Skin epidermis (tissue), 12 donors: ENCODE results near the gene APRT.
A peak's percentile ranks its signal among the peaks of the same experiment; 100 is the strongest.

ENCODE experiments used
- H3K27ac ChIP-seq, 21 experiments: fragments of 200-600 bp; sonication (generic) in 11 of 21; one replicate each; pipeline ENCODE4 v1.5.0; 2020; ENCODE audit warnings: mild to moderate bottlenecking in 3 of 21, inconsistent platforms in 2 of 21, moderate library complexity in 2 of 21
- H3K4me3 ChIP-seq, 7 experiments: fragments of 200-600 bp; sonication (generic) in 2 of 7; one replicate each; pipeline ENCODE4 v1.5.0; 2020; ENCODE audit warnings: inconsistent platforms in 2 of 7, mild to moderate bottlenecking in 2 of 7, moderate library complexity in 1 of 7

The APRT gene

GRCh38 chr16:88811769-88812512 is at the start of gene APRT:
APRT (minus strand) TSS chr16:88811928; CDS start chr16:88811899, 29 bp downstream.
- Histone ChIP-seq H3K27ac (peak within 1 kb of the TSS; percentile 83 to 99 (median 95)), H3K4me3 (peak within 1 kb of the TSS; percentile 41 to 89 (median 77))

- H3K4me3 ChIP-seq: no peak overlapping the region
- no peak overlapping the region for H3K27ac ChIP-seq
Measured at GRCh38 chr16:88861359-88861758, 49.6 kb upstream of the APRT start.

- Histone ChIP-seq H3K27ac (no peak overlapping the region), H3K4me3 (no peak overlapping the region)
Measured at GRCh38 chr16:88859381-88860091, 47.8 kb upstream of the APRT start.

- Histone ChIP-seq H3K4me3 (peak overlapping the region; percentile 73 to 99 (median 93)), H3K27ac (peak overlapping the region in 19 of 21 experiments; percentile 37 to 94 (median 89))
Measured at GRCh38 chr16:88857728-88858339, 46.1 kb upstream of the APRT start.

- peak within 1 kb of the TSS; percentile 45 to 94 (median 89) for H3K27ac ChIP-seq
Measured at GRCh38 chr16:88856828-88857727, 45.4 kb upstream of the APRT start, which contains the start of the genes GALNS and TRAPPC2L. GALNS (minus strand) TSS chr16:88856947; CDS start chr16:88856877, 70 bp downstream. TRAPPC2L (plus strand) TSS chr16:88857127; CDS start chr16:88857151, 24 bp downstream.

GRCh38 chr16:88856122-88856827 is 44.5 kb upstream of the APRT start:
- H3K27ac ChIP-seq: peak overlapping the region; percentile 45 to 94 (median 88)

More at GRCh38 chr16:88856828-88857727, 45.4 kb upstream of the APRT start, which contains the start of the genes GALNS and TRAPPC2L:
- H3K4me3 ChIP-seq: peak within 1 kb of the TSS; percentile 73 to 99 (median 93)

GRCh38 chr16:88855736-88856121 is 44.0 kb upstream of the APRT start:
- peak overlapping the region in 16 of 21 experiments; percentile 66 to 94 (median 88) for H3K27ac ChIP-seq
- H3K4me3 ChIP-seq: peak overlapping the region; percentile 73 to 99 (median 93)

More at GRCh38 chr16:88856122-88856827, 44.5 kb upstream of the APRT start:
- H3K4me3 ChIP-seq: peak overlapping the region; percentile 73 to 99 (median 93)

GRCh38 chr16:88855176-88855575 is 43.4 kb upstream of the APRT start:
- Histone ChIP-seq H3K4me3 (no peak overlapping the region), H3K27ac (peak overlapping the region in 2 of 21 experiments; percentile 13 to 88)

GRCh38 chr16:88854306-88855111 is 42.8 kb upstream of the APRT start:
- Histone ChIP-seq H3K27ac (peak overlapping the region in 1 of 21 experiments; percentile 13), H3K4me3 (no peak overlapping the region)

- no peak overlapping the region for H3K4me3 ChIP-seq
- peak overlapping the region in 1 of 21 experiments; percentile 5 for H3K27ac ChIP-seq
Measured at GRCh38 chr16:88853325-88853941, 41.7 kb upstream of the APRT start.

- Histone ChIP-seq H3K27ac (no peak overlapping the region), H3K4me3 (no peak overlapping the region)
Measured at GRCh38 chr16:88851616-88852015, 39.9 kb upstream of the APRT start.

- no peak overlapping the region for H3K4me3 ChIP-seq
Measured at GRCh38 chr16:88850531-88851199, 38.9 kb upstream of the APRT start.

GRCh38 chr16:88848557-88848956 is 36.8 kb upstream of the APRT start:
- Histone ChIP-seq H3K27ac (no peak overlapping the region), H3K4me3 (no peak overlapping the region)

More at GRCh38 chr16:88850531-88851199, 38.9 kb upstream of the APRT start:
- no peak overlapping the region for H3K27ac ChIP-seq

GRCh38 chr16:88847654-88848053 is 35.9 kb upstream of the APRT start:
- no peak overlapping the region for H3K4me3 ChIP-seq
- no peak overlapping the region for H3K27ac ChIP-seq

- no peak overlapping the region for H3K4me3 ChIP-seq
Measured at GRCh38 chr16:88846088-88846487, 34.4 kb upstream of the APRT start.

GRCh38 chr16:88844419-88845036 is 32.8 kb upstream of the APRT start:
- Histone ChIP-seq H3K27ac (no peak overlapping the region), H3K4me3 (no peak overlapping the region)

More at GRCh38 chr16:88846088-88846487, 34.4 kb upstream of the APRT start:
- no peak overlapping the region for H3K27ac ChIP-seq
